Rectal smooth muscle tissue (tissue), 1 donor: ENCODE results near the gene PYDC2.
"Not testable (repeated sequence)": the region's sequence is repeated elsewhere in the genome, so short reads cannot be mapped to it uniquely, and the experiment has no call there.

ENCODE experiments used
- H3K27ac ChIP-seq: one replicate; pipeline ENCODE4 v1.7.0; 2013; ENCODE audit warnings: low read depth, low read length, inconsistent platforms
- H3K27me3 ChIP-seq: one replicate; pipeline ENCODE4 v1.7.0; 2013; ENCODE audit warnings: low read length; ENCODE audit not compliant: control insufficient read depth, insufficient read depth
- H3K36me3 ChIP-seq: one replicate; pipeline ENCODE4 v1.7.0; 2013; ENCODE audit warnings: low read length; ENCODE audit not compliant: control insufficient read depth, insufficient read depth
- H3K4me1 ChIP-seq: one replicate; pipeline ENCODE4 v1.7.0; 2013; ENCODE audit warnings: low read length; ENCODE audit not compliant: control insufficient read depth, insufficient read depth
- H3K4me3 ChIP-seq: one replicate; pipeline ENCODE4 v1.7.0; 2013; ENCODE audit warnings: low read length
- H3K9ac ChIP-seq: one replicate; pipeline ENCODE4 v1.7.0; 2013; ENCODE audit warnings: low read length

PYDC2 gene

DNA sequence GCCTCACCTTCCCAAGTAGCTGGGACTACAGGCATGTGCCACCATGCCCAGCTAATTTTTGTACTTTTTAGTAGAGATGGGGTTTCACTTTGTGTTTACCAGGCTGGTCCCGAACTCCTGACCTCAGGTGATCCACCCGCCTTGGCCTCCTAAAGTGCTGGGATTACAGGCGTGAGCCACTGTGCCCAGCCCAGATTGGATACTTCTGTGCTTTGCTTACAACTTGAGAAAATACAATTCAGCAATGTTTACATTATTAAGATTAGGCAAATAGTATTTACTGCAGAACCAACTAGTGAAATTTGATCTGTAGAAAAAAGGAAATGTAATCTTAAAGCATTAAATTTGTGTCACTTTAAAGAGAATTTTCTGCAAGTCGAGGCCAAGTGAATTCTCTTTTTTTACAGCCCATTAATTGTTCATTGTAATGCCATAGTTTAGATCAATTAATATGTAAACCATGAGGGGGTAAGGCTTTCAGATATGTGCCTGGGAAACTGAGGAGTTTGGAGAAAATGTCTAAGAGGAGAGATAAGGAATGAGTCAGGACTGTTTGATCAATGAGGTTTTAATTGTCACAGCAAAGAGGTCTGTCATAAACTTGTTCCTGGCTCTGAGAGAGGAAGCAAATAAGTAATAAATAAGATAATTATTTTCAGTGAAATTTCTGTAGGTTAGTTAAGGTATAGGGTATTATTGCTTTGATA lies 15.3 kb downstream of the PYDC2 start:
- no peaks in the 10 kb centered on the region for H3K36me3 ChIP-seq
- H3K27me3 ChIP-seq = no peaks in the 10 kb centered on the region
- H3K9ac ChIP-seq = no peak overlapping the region
- H3K27ac ChIP-seq = no peak overlapping the region
- H3K4me3 ChIP-seq = no peak overlapping the region
- no peaks in the 10 kb centered on the region for H3K4me1 ChIP-seq

DNA sequence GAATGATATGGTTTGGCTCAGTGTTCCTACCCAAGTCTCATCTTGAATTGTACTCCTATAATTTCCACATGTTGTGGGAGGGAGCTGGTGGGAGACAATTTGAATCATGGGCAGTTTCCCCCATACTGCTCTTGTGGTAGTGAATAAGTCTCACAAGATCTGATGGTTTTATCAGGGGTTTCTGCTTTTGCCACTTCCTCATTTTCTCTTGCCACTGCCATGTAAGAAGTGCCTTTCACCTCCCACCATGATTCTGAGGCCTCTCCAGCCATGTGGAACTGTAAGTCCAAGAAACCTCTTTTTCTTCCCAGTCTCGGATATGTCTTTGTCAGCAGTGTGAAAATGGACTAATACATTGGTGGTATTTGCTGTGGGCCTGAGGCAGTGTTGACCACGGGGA lies 23.0 kb downstream of the PYDC2 start:
- not testable (repeated sequence) for H3K4me1 ChIP-seq, H3K9ac ChIP-seq, H3K36me3 ChIP-seq, H3K27ac ChIP-seq, H3K4me3 ChIP-seq, H3K27me3 ChIP-seq

GRCh38 chr3:191484461-191484860 lies 23.5 kb downstream of the PYDC2 start:
- no peak overlapping the region for H3K4me3 ChIP-seq
- H3K36me3 ChIP-seq = no peaks in the 10 kb centered on the region
- no peaks in the 10 kb centered on the region for H3K4me1 ChIP-seq
- no peak overlapping the region for H3K27ac ChIP-seq
- H3K27me3 ChIP-seq = no peaks in the 10 kb centered on the region
- H3K9ac ChIP-seq = no peak overlapping the region

DNA sequence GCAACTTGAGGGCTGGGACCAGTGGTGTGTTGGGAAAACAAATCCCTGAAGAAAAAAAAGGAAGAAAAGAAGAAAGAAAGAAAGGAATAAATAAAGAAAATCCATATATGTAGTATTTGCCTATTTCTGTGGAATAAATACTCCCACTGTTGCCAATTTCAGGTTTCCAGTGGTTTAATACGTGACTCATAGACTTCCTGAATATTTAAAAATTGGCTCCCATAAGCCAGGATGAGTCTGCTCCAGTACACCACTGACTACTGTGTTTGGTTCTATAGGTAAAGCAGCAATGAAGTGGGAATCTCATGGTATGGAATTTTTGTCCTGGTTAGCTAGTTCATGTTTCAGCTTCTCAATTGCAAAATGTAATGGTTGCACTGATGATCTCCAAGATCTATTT lies 31.6 kb downstream of the PYDC2 start:
- no peaks in the 10 kb centered on the region for H3K27me3 ChIP-seq
- H3K4me3 ChIP-seq = no peak overlapping the region
- H3K4me1 ChIP-seq = no peaks in the 10 kb centered on the region
- H3K36me3 ChIP-seq = no peaks in the 10 kb centered on the region
- H3K9ac ChIP-seq = no peak overlapping the region
- H3K27ac ChIP-seq = no peak overlapping the region

- H3K9ac ChIP-seq = no peak overlapping the region
- no peak overlapping the region for H3K27ac ChIP-seq
- H3K4me1 ChIP-seq = no peaks in the 10 kb centered on the region
- H3K36me3 ChIP-seq = no peaks in the 10 kb centered on the region
- H3K4me3 ChIP-seq = no peak overlapping the region
- H3K27me3 ChIP-seq = no peaks in the 10 kb centered on the region
Observed at GRCh38 chr3:191493336-191493735, 32.4 kb downstream of the PYDC2 start.

- no peak overlapping the region for H3K27ac ChIP-seq
- no peaks in the 10 kb centered on the region for H3K4me1 ChIP-seq
- no peak overlapping the region for H3K9ac ChIP-seq
- no peak overlapping the region for H3K4me3 ChIP-seq
- H3K36me3 ChIP-seq = no peaks in the 10 kb centered on the region
- H3K27me3 ChIP-seq = no peaks in the 10 kb centered on the region
Observed at GRCh38 chr3:191499307-191500080, 38.5 kb downstream of the PYDC2 start.

- H3K27ac ChIP-seq = no peak overlapping the region
- no peaks in the 10 kb centered on the region for H3K4me1 ChIP-seq
- no peak overlapping the region for H3K4me3 ChIP-seq
- H3K9ac ChIP-seq = no peak overlapping the region
- H3K36me3 ChIP-seq = no peaks in the 10 kb centered on the region
- no peaks in the 10 kb centered on the region for H3K27me3 ChIP-seq
Observed at GRCh38 chr3:191500892-191501291, 39.9 kb downstream of the PYDC2 start.

DNA sequence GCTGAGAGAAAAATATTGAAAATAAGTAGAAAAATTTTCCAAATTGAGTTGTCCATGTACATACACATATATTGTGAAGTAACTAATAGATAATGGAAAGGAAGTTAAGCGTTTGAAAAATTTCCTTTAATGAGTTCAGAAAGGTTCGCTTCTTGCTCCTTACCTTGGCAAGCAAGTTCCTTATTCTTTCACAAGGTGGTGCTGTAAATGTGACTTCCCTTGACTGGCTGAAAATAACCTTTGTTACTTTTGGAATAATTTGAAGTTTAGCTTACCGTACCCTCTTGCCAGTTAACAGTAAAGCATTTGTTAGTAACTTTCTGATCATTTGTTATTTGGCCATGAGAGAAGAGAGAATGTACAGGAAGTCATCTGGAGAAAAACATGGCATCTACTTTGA lies 41.6 kb downstream of the PYDC2 start:
- no peak overlapping the region for H3K4me3 ChIP-seq
- H3K27me3 ChIP-seq = no peaks in the 10 kb centered on the region
- no peak overlapping the region for H3K9ac ChIP-seq
- H3K36me3 ChIP-seq = no peaks in the 10 kb centered on the region
- H3K4me1 ChIP-seq = no peaks in the 10 kb centered on the region
- H3K27ac ChIP-seq = no peak overlapping the region

- Histone ChIP-seq H3K36me3 (no peaks in the 10 kb centered on the region), H3K27ac (no peak overlapping the region), H3K27me3 (no peaks in the 10 kb centered on the region), H3K9ac (no peak overlapping the region), H3K4me3 (no peak overlapping the region), H3K4me1 (no peaks in the 10 kb centered on the region)
Observed at GRCh38 chr3:191509078-191509477, 48.1 kb downstream of the PYDC2 start.
